Right ventricle myocardium inferior (tissue), 1 donor: ENCODE data around the gene RAB11FIP3. TPM values are rescaled to one million over a fixed set of nuclear protein-coding genes. Genes with fewer than 3 reads are reported as not detected.
A peak's percentile ranks its signal among the peaks of the same experiment; 100 is the strongest.

Experiments used
- ATAC-seq: fragments of 200-7000 bp; cut with Tn5 transposase; one replicate; pipeline ENCODE4 v1.9.1; 2020; ENCODE audit warnings: mild to moderate bottlenecking, moderate library complexity
- DNase-seq: peaks from one replicate; pipeline ENCODE4 v3.0.0; 2021; ENCODE audit errors: missing footprints
- intact Hi-C: fragments of 100-400 bp; cut with DNase I; formaldehyde crosslinking; loops from one replicate; pipeline ENCODE4 v1.11.0; 2022
- total RNA-seq: library from RNA; stranded (reverse); fragmentation: NEBNext Ultra II Directional; extraction: Animal tissue kit (Norgen Biotek cat#: 25700); gene quantifications from one replicate; pipeline ENCODE4 v1.2.1, GENCODE V29; 2021
- donor health status: DM: no; HTN: yes; CAD: no; lungs with severe emphysema.

Gene RAB11FIP3
- total RNA-seq, 1 donor from 2014 or later = 23.3 TPM

- DNase-seq (no peak), ATAC-seq (peak; percentile 13)
- intact Hi-C loops = no loop called here
Measured at GRCh38 chr16:389352-389751, 36.1 kb upstream of the RAB11FIP3 start.

GRCh38 chr16:391885-392335 lies 33.5 kb upstream of the RAB11FIP3 start:
- intact Hi-C loops = no loop called here
- DNase-seq = peak; percentile 71
- peak; percentile 24 for ATAC-seq

- DNase-seq (peak; percentile 15), ATAC-seq (no peak)
- intact Hi-C loops = no loop called here
Measured at GRCh38 chr16:392450-393030, 32.9 kb upstream of the RAB11FIP3 start.

- ATAC-seq (no peak), DNase-seq (no peak)
- intact Hi-C loops = no loop called here
Measured at GRCh38 chr16:396199-396598, 29.2 kb upstream of the RAB11FIP3 start.

DNA sequence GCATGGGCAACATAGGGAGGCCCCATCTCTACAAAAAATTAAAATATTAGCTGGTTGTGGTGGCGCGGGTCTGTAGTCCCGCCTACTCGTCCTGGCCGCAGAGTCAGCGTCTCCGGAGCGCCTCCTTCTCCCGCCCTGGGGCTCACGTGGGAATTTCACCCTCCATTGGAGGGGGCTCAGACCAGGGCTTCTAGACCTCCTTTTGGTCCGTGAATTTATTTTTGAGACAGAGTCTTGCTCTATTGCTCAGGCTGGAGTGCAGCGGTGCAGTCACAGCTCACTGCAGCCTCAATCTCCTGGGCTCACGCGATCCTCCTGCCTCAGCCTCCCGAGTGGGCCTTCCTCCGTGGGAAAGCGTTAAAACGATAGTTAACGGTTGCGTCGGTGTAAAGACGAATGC lies 28.8 kb upstream of the RAB11FIP3 start:
- DNase-seq (peak; percentile 72), ATAC-seq (no peak)
- intact Hi-C loops = no loop called here

DNA sequence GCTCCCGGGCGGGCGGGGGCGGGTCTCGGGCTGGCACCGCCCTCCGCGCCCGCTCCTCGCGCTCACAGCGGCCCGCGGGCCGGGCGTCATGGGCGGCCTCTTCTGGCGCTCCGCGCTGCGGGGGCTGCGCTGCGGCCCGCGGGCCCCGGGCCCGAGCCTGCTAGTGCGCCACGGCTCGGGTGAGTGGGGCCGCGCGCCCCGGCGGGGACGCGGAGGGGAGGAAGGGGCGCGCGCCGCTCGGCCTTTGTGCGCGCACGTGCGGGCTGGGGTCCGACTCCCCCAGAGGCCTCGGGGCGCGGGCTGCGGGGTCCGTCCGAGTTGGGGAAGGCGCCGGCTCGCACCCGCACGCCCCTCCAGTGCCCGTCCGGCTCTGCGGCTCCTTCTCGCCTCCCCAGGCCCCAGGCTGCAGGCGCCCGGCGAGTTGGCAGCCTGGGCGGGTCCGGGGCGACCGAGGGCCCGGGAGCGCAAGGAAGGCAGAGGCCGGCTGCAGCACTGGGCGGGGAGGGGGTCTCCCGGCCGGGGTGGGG lies 28.3 kb upstream of the RAB11FIP3 start, which contains the start of gene NME4:
TSS of gene NME4 (plus strand) at position 65 of the 527 bp plus-strand sequence. CDS start at position 89, 24 bp downstream.
- intact Hi-C loops = no loop called here
- DNase-seq (peak; percentile 74), ATAC-seq (no peak)

DNA sequence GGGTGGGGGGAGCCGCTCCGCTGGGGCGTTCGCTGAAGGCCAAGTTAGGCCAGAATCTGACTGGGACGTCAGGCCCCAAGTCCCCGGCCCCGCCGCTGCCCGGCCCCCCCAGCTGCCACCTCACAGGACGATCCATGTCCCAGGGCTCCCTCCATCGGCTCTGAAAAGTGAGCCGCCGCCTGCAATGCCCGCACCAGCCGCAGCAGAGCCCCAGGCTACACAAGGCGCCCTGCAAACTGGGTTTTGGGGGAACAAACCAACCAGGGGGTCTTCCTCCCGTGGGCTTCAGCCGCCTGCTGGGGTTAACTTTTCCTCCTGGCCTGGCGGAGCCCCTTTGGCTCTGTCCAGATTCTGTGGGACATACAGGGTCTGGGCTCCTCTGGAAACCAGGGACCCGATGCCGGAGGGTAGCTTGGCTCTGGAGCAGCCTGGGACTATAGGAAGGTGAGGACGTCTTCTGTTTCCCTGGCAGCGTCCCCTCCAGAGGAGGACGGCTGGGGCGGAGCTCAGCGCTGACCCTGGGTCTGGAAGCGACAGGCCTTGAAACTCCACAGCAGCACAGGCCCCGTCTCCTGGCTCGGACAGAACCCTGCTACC lies 27.6 kb upstream of the RAB11FIP3 start:
- intact Hi-C loops = no loop called here
- DNase-seq = peak; percentile 76
- ATAC-seq = peak; percentile 40

DNA sequence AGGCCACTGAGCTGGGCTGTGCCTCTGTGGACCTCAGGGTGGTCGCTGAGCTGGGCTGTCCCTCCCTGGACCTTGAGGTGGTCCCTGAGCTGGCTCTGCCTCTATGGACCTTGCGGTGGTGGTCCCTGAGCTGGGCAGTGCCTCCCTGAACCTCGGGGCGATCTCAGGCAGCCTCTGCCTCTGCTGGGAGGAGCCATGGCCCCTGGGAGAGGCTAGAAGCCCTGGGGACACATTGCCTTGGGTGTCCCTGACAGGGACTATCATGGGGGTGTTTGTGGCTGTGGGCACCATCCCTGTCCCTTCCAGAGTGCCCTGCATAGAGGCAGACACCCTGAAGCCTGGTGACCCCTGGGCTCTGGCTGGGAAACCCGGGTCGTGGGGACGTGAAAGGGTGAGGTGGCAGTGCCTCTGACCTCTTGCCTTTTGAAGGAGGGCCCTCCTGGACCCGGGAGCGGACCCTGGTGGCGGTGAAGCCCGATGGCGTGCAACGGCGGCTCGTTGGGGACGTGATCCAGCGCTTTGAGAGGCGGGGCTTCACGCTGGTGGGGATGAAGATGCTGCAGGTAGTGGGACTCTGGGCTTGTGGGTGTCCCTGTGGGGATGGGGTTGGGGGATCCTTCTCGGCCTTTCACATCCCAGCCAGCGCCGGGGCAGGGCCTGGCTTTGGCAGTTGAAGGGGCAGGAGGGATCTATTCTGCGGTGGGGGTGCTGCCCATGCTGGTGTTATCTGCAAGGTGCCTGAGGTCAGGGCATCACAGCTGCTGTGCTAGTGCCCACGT lies 26.7 kb upstream of the RAB11FIP3 start:
- DNase-seq (peak; percentile 48), ATAC-seq (no peak)
- intact Hi-C loops = no loop called here

GRCh38 chr16:399340-400019 lies 26.0 kb upstream of the RAB11FIP3 start:
- intact Hi-C loops = loop anchor here (2.0 kb wide), 1 partner anchor 25 kb away; the partner anchor contains the start of gene RAB11FIP3
- no peak for ATAC-seq
- peak; percentile 57 for DNase-seq

DNA sequence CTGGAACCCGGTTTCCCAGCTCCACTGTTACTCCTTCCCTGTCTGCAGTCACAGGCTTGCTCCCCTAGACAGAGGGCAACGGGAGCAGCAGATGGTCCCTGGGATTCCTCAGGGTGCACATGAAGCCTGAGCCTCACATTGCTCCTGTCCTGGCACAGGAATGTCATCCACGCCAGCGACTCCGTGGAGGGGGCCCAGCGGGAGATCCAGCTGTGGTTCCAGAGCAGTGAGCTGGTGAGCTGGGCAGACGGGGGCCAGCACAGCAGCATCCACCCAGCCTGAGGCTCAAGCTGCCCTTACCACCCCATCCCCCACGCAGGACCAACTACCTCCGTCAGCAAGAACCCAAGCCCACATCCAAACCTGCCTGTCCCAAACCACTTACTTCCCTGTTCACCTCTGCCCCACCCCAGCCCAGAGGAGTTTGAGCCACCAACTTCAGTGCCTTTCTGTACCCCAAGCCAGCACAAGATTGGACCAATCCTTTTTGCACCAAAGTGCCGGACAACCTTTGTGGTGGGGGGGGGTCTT lies 25.3 kb upstream of the RAB11FIP3 start:
- DNase-seq = peak; percentile 43
- no peak for ATAC-seq
- intact Hi-C loops = loop anchor here (2.0 kb wide), 1 partner anchor 25 kb away; the partner anchor contains the start of gene RAB11FIP3

GRCh38 chr16:401468-402348 lies 23.7 kb upstream of the RAB11FIP3 start, which contains the start of gene DECR2:
DECR2 (plus strand) TSS chr16:401885; CDS start chr16:401964, 79 bp downstream.
- intact Hi-C loops = loop anchor here (2.0 kb wide), 1 partner anchor 23 kb away; the partner anchor contains the start of gene RAB11FIP3
- DNase-seq (peak; percentile 99), ATAC-seq (peak; percentile 92)

- intact Hi-C loops = no loop called here
- DNase-seq (no peak), ATAC-seq (no peak)
Measured at GRCh38 chr16:404971-405486, 20.4 kb upstream of the RAB11FIP3 start.

- no peak for ATAC-seq
- intact Hi-C loops = no loop called here
- no peak for DNase-seq
Measured at GRCh38 chr16:405548-406506, 19.6 kb upstream of the RAB11FIP3 start.

- DNase-seq (no peak), ATAC-seq (no peak)
- intact Hi-C loops = no loop called here
Measured at GRCh38 chr16:407253-407652, 18.2 kb upstream of the RAB11FIP3 start.

DNA sequence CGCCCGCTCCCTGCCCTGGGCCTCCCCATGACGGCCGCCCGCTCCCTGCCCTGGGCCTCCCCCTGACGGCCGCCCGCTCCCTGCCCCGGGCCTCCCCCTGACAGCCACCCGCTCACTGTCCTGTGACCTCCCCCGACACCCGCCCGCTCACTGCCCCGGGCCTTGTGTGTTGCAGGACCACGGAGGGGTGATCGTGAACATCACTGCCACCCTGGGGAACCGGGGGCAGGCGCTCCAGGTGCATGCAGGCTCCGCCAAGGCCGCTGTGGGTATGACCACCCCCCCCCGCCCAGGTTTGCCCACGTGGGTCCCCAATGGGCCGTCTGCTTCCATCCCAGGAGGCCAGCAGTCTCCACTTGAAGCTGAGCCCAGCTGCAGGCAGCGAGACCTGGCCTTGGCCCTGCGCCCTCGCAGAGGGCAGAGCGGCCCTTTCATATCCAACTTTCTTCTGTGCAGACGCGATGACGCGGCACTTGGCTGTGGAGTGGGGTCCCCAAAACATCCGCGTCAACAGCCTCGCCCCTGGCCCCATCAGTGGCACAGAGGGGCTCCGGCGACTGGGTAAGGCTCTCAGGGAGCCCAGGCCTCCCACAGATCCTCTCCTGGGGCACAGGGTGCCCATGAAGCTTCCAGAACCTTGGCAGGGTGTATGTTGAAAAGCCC lies 14.8 kb upstream of the RAB11FIP3 start:
- intact Hi-C loops = no loop called here
- DNase-seq = no peak
- ATAC-seq = peak; percentile 8
